HEK293T (cell line): ENCODE measurements around the gene CRHR1.

Experiments used
- ARNT ChIP-seq: fragments of 450-650 bp; IDR thresholded peaks from 2 replicates; pipeline ENCODE4 v1.6.1; 2017; ENCODE audit warnings: mild to moderate bottlenecking
- BHLHE40 ChIP-seq: fragments of 450-650 bp; IDR thresholded peaks from 2 replicates; pipeline ENCODE4 v1.6.1; 2016; ENCODE audit warnings: mild to moderate bottlenecking, moderate library complexity, borderline replicate concordance
- CTBP1 ChIP-seq: fragments of 450-650 bp; IDR thresholded peaks from 2 replicates; pipeline ENCODE4 v1.6.1; 2016; ENCODE audit warnings: borderline replicate concordance
- FOXK2 ChIP-seq: fragments of 450-650 bp; IDR thresholded peaks from 2 replicates; pipeline ENCODE4 v1.6.1; 2016; ENCODE audit warnings: mild to moderate bottlenecking
- L3MBTL2 ChIP-seq: fragments of 450-650 bp; conservative IDR thresholded peaks from 2 replicates; pipeline ENCODE4 v1.6.1; 2016; ENCODE audit warnings: mild to moderate bottlenecking
- LEF1 ChIP-seq: fragments of 450-650 bp; IDR thresholded peaks from 2 replicates; pipeline ENCODE4 v1.6.1; 2017; ENCODE audit warnings: mild to moderate bottlenecking, borderline replicate concordance
- NFRKB ChIP-seq: fragments of 450-650 bp; IDR thresholded peaks from 2 replicates; pipeline ENCODE4 v1.6.1; 2016; ENCODE audit warnings: mild to moderate bottlenecking, moderate library complexity
- SP1 ChIP-seq: fragments of 450-650 bp; IDR thresholded peaks from 2 replicates; pipeline ENCODE4 v1.6.1; 2017
- SUZ12 ChIP-seq: fragments of 450-650 bp; IDR thresholded peaks from 2 replicates; pipeline ENCODE4 v1.6.1; 2016; ENCODE audit warnings: mild to moderate bottlenecking
- TARDBP ChIP-seq: fragments of 450-650 bp; IDR thresholded peaks from 2 replicates; pipeline ENCODE4 v1.6.1; 2016
- TF ChIP-seq, protein P1 (sequence below): fragments of 450-650 bp; IDR thresholded peaks from 2 replicates; pipeline ENCODE4 v1.6.1; 2016

DNA sequence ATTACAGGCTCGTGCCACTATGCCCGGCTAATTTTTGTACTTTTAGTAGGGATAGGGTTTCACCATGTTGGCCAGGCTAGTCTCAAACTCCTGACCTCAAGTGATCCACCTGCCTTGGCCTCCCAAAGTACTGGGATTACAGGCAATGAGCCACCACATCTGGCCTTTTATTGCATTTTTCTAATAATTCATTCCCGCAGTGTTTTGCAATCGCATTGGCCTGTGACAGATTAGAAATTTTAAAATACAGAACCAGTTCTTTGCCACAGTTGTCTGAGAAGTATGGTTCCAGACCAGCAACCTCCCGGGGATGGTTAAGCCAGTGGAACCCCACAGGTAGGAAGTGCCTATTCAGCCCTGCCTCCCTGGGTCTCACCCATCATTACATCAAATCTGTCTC is 3.2 kb upstream of the CRHR1 start:
- TF ChIP-seq FOXK2 (no peak), TARDBP (no peak), BHLHE40 (no peak), NFRKB (no peak), L3MBTL2 (no peak), SP1 (no peak), CTBP1 (no peak), LEF1 (no peak), ARNT (no peak), SUZ12 (no peak)
- TF ChIP-seq, protein P1, sequence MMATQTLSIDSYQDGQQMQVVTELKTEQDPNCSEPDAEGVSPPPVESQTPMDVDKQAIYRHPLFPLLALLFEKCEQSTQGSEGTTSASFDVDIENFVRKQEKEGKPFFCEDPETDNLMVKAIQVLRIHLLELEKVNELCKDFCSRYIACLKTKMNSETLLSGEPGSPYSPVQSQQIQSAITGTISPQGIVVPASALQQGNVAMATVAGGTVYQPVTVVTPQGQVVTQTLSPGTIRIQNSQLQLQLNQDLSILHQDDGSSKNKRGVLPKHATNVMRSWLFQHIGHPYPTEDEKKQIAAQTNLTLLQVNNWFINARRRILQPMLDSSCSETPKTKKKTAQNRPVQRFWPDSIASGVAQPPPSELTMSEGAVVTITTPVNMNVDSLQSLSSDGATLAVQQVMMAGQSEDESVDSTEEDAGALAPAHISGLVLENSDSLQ = no peak
